ENCODE data around the gene DUS1L. TPM values are rescaled to one million over a fixed set of nuclear protein-coding genes. Genes with fewer than 3 reads are reported as not detected.

DUS1L gene
- total RNA-seq, 1 donor from 2014 or later: 64.6 TPM

GRCh38 chr17:82008258-82008940, 57.2 kb downstream of the DUS1L start:
- Histone ChIP-seq H3K4me3 (no peak overlapping the region), H3K36me3 (no peaks in the 10 kb centered on the region), H3K9me3 (replicated peaks) (no peaks in the 10 kb centered on the region), H3K27me3 (ENCODE audit: low read depth) (no peaks in the 10 kb centered on the region), H3K27ac (replicated peaks) (no peak overlapping the region), H3K4me1 (peaks cover 62% of the 10 kb centered on the region)
- no peak for DNase-seq
- TF ChIP-seq CTCF (IDR thresholded peaks at IDR 0.05; ENCODE audit: borderline replicate concordance): no peak
- intact Hi-C loops (cut with micrococcal nuclease): no loop called here

Other genes with a start within 250 kb of the DUS1L start
- gene MCRIP1, start 232.5 kb downstream of the DUS1L start, total RNA-seq: 110 TPM
- gene PPP1R27, start 230.8 kb downstream of the DUS1L start, total RNA-seq: 0.25 TPM
- gene P4HB, start 205.3 kb downstream of the DUS1L start, total RNA-seq: 267 TPM
- gene ARHGDIA, start 194.5 kb downstream of the DUS1L start, total RNA-seq: 95.1 TPM
- 32.1 TPM for gene ALYREF, start 174.2 kb downstream of the DUS1L start, total RNA-seq
- gene ANAPC11, start 174.1 kb downstream of the DUS1L start, total RNA-seq: 161 TPM
- gene NPB, start 163.6 kb downstream of the DUS1L start, total RNA-seq: 0.19 TPM
- gene PCYT2, start 154.4 kb downstream of the DUS1L start, total RNA-seq: 48.1 TPM
- gene SIRT7, start 147.6 kb downstream of the DUS1L start, total RNA-seq: 8.5 TPM
- gene MAFG, start 138.1 kb downstream of the DUS1L start, total RNA-seq: 24.3 TPM
- 3.8 TPM for gene PYCR1, start 128.5 kb downstream of the DUS1L start, total RNA-seq
- gene MYADML2, start 118.6 kb downstream of the DUS1L start, total RNA-seq: 7.2 TPM
- not detected for gene NOTUM, start 104.6 kb downstream of the DUS1L start, total RNA-seq
- gene ASPSCR1, start 88.2 kb downstream of the DUS1L start, total RNA-seq: 27.5 TPM
- gene CENPX, start 42.9 kb downstream of the DUS1L start, total RNA-seq: 26.3 TPM
- 4.3 TPM for gene LRRC45, start 42.5 kb downstream of the DUS1L start, total RNA-seq
- gene RAC3, start 34.1 kb downstream of the DUS1L start, total RNA-seq: 0.82 TPM
- 219 TPM for gene DCXR, start 28.1 kb downstream of the DUS1L start, total RNA-seq
- 21.1 TPM for gene RFNG, start 14.0 kb downstream of the DUS1L start, total RNA-seq
- gene GPS1, start 13.9 kb downstream of the DUS1L start, total RNA-seq: 85.9 TPM
- gene FASN, start 32.4 kb upstream of the DUS1L start, total RNA-seq: 13.6 TPM
- 8.1 TPM for gene CCDC57, start 147.0 kb upstream of the DUS1L start, total RNA-seq
- gene SLC16A3, start 163.2 kb upstream of the DUS1L start, total RNA-seq: 8.5 TPM
- 61.8 TPM for gene CSNK1D, start 207.9 kb upstream of the DUS1L start, total RNA-seq